Choroid plexus epithelial cell (primary cell): ENCODE data around the gene AMFR.

ENCODE experiments used
- DNase-seq: peaks from one replicate; pipeline ENCODE4 v3.0.0-alpha.2; 2010; ENCODE audit warnings: low read depth
- H3K4me3 ChIP-seq: 2 replicates; pipeline ENCODE4 v1.5.1; 2011; ENCODE audit warnings: low read depth, mild to moderate bottlenecking, control low read depth, low read length, moderate library complexity
- TF ChIP-seq, protein P1 (sequence below): conservative IDR thresholded peaks from 2 replicates; pipeline ENCODE4 v1.5.1; 2011; ENCODE audit warnings: low read depth, mild to moderate bottlenecking, control low read depth, inconsistent platforms, low read length, moderate library complexity

AMFR gene

DNA sequence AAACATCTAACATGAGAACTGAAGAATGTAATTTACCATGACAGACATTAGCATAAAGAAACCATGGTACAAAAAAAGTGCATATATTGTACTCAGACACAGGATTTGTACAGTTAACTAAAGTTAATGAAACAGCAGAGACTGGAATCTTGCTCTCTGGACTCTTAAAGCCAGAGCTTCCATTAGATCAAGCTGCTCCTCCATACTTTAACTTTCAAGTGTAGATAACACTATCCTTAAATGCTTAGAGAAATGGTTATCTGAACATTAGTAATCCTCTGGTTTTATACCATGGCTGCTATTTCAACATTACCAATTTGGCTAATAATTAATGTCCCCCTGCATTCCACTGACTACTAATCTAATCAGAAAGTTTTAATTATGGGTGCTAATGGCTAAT, 22.7 kb upstream of the AMFR start:
- TF ChIP-seq, protein P1, sequence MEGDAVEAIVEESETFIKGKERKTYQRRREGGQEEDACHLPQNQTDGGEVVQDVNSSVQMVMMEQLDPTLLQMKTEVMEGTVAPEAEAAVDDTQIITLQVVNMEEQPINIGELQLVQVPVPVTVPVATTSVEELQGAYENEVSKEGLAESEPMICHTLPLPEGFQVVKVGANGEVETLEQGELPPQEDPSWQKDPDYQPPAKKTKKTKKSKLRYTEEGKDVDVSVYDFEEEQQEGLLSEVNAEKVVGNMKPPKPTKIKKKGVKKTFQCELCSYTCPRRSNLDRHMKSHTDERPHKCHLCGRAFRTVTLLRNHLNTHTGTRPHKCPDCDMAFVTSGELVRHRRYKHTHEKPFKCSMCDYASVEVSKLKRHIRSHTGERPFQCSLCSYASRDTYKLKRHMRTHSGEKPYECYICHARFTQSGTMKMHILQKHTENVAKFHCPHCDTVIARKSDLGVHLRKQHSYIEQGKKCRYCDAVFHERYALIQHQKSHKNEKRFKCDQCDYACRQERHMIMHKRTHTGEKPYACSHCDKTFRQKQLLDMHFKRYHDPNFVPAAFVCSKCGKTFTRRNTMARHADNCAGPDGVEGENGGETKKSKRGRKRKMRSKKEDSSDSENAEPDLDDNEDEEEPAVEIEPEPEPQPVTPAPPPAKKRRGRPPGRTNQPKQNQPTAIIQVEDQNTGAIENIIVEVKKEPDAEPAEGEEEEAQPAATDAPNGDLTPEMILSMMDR = no peak
- no peak for DNase-seq
- H3K4me3 ChIP-seq = no peak overlapping the region

DNA sequence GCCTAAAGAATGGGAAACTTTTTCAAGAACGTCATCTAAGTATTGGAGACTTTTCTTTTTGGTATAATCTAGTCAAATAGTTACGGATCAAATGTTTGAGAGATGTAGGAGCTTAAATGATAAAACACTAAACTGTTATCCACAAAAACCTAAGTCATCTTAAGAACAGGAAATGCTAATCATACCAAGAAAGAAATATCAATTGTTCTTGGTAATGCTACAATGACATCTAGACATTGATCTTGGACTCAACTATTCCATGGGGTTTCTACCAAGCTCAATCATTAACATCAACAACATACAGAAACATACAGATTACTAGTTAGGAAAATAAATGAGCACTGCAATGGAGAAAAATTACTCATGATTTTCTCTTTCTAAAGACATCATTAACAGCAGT, 21.9 kb upstream of the AMFR start:
- no peak overlapping the region for H3K4me3 ChIP-seq
- TF ChIP-seq, protein P1 = no peak
- no peak for DNase-seq

DNA sequence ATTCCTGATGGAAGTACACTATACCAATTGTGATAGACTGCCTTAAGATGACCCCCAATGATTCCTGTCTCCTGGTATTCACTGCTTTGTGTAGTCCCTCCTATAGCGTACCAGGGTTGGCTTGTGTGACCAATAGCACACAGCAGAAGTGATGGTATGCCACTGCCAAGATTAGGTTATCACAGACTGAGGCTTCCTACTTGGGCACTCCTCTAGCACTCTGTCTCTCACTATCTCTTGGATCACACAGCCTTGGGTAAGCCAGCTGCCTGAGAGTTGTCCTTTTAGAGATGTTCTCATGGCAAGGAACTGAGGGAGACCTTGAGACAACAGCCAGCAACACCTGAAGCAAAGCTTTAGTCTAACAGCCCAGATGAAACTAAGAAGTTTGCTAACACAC, 12.7 kb upstream of the AMFR start:
- TF ChIP-seq, protein P1 = no peak
- no peak overlapping the region for H3K4me3 ChIP-seq
- no peak for DNase-seq

DNA sequence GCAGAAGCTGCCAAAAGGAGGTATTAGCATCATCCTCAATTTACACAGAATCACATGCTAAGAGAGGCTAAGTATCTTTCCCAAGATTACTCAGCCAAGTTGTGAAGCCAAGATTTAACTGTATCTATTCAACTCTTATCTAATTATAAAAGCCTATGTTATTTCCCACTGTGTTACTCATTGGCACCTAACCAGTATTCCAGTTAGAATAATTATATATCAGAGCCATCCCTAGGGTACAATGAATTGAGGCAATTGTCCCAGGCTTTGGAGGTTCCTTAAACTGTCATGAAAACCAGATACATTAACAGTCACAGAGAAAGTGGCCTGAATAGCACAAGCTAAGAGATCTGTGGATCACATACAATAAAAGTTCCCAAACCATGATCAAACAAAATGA, 10.9 kb upstream of the AMFR start:
- TF ChIP-seq, protein P1 = no peak
- DNase-seq = no peak
- no peak overlapping the region for H3K4me3 ChIP-seq

DNA sequence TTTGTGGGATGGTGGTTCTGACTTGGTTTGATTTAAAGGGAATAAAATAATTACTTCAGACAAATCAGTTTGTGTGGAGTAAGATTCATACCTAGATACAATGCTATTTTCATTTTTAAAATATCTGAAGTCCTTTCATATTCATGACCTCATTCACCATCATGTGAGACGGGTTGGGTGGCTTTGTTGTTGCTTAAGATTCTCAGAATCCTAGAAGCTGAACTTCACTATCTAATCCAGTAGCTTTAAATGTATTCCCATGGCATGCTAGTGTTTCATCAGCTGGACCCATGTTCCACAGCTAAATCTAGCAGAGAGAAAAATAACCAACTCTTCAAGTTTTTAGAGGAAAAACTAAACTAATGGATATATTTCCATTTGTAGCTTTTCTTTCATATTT, 2.7 kb upstream of the AMFR start:
- peak; percentile 58 for DNase-seq
- H3K4me3 ChIP-seq = no peak overlapping the region
- TF ChIP-seq, protein P1 = no peak

DNA sequence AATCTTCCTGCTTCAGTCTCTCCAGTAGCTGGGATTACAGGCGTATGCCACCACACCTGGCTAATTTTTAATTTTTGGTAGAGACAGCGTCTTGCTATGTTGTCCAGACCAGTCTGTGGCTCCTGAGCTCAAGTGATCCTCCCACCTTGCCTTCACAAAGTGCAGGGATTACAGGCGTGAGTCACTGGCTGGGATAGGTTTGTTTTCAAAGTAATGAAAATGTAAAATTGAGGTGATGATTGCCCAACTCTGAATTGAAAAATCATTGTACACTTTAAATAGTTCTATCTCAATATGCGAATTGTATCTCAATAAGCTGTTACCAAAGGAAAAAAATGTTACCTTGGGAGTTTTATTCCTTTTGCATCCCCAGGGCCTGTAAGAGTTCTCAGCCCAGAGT, 1.2 kb upstream of the AMFR start:
- DNase-seq = no peak
- TF ChIP-seq, protein P1 = no peak
- no peak overlapping the region for H3K4me3 ChIP-seq

DNA sequence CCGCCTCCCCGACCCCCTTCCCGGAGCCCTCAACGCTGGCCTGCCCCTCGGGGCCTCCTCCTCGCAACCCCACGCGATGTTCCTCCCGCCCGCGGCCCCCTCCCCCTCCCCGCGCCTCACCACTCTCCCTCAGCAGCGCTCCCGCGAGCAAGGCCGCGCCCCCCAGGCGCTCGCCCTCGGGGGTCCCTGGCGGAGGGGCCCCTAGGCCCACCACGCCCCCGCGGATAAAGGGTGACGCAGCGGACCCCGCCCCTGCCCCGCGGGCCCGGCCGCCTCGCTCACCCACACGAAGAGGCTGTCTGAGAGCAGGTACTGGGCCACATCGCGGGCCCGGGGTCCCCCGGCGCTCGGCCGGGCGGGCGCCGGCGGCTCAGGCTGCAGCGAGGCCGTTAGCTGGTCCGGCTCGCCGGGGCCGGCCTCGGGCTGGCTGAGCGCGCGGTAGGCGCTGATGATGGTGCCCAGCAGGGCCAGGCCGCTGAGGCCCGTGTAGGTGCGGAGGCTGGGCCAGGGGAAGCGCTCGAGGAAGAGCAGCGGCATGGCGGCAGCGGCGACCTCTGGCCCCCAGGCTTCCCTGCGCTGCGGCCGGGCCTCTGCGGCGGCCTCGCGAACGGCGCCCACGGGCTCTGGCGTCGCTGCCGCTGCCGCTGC, 430 bp downstream of the AMFR start:
- H3K4me3 ChIP-seq = peak overlapping the region; percentile 72
- TF ChIP-seq, protein P1 = no peak
- peak; percentile 27 for DNase-seq
